Fibroblast of skin of right biceps (primary cell): Measurements from ENCODE around the gene TMEM185A.
"Not testable (repeated sequence)": the region's sequence is repeated elsewhere in the genome, so short reads cannot be mapped to it uniquely, and the experiment has no call there.

Source experiments
- DNase-seq: peaks from one replicate; pipeline ENCODE4 v3.0.0-alpha.2; 2013

The TMEM185A gene

GRCh38 chrX:149631234-149632165 is at the start of gene TMEM185A:
Gene TMEM185A (minus strand): TSS chrX:149631792. CDS start chrX:149631580, 212 bp downstream.
- DNase-seq: peak; percentile 61

GRCh38 chrX:149681182-149681581 is 49.6 kb upstream of the TMEM185A start:
- DNase-seq: no peak

GRCh38 chrX:149679164-149679678 is 47.6 kb upstream of the TMEM185A start:
- not testable (repeated sequence) for DNase-seq

- DNase-seq: not testable (repeated sequence)
Observed at GRCh38 chrX:149675554-149675953, 44.0 kb upstream of the TMEM185A start.

- not testable (repeated sequence) for DNase-seq
Observed at GRCh38 chrX:149675088-149675487, 43.5 kb upstream of the TMEM185A start.

GRCh38 chrX:149660613-149661012 is 29.0 kb upstream of the TMEM185A start:
- DNase-seq: not testable (repeated sequence)

GRCh38 chrX:149656260-149656884 is 24.8 kb upstream of the TMEM185A start:
- not testable (repeated sequence) for DNase-seq

- no peak for DNase-seq
Observed at GRCh38 chrX:149652232-149652981, 20.8 kb upstream of the TMEM185A start.

- DNase-seq: no peak
Observed at GRCh38 chrX:149650162-149650561, 18.6 kb upstream of the TMEM185A start.

GRCh38 chrX:149648932-149649331 is 17.3 kb upstream of the TMEM185A start:
- DNase-seq: no peak

GRCh38 chrX:149647505-149647904 is 15.9 kb upstream of the TMEM185A start:
- no peak for DNase-seq

- DNase-seq: no peak
Observed at GRCh38 chrX:149643496-149643895, 11.9 kb upstream of the TMEM185A start.

GRCh38 chrX:149641835-149642234 is 10.2 kb upstream of the TMEM185A start:
- DNase-seq: peak; percentile 60

GRCh38 chrX:149641432-149641831 is 9.8 kb upstream of the TMEM185A start:
- DNase-seq: no peak

GRCh38 chrX:149639568-149639967 is 8.0 kb upstream of the TMEM185A start:
- no peak for DNase-seq

GRCh38 chrX:149638860-149639259 is 7.3 kb upstream of the TMEM185A start:
- peak; percentile 61 for DNase-seq

- DNase-seq: no peak
Observed at GRCh38 chrX:149633511-149633910, 1.9 kb upstream of the TMEM185A start.

- peak; percentile 33 for DNase-seq
Observed at GRCh38 chrX:149630681-149631233, 835 bp downstream of the TMEM185A start.

- no peak for DNase-seq
Observed at GRCh38 chrX:149629730-149630387, 1.7 kb downstream of the TMEM185A start.

GRCh38 chrX:149628768-149629167 is 2.8 kb downstream of the TMEM185A start:
- no peak for DNase-seq

- DNase-seq: no peak
Observed at GRCh38 chrX:149628280-149628679, 3.3 kb downstream of the TMEM185A start.

GRCh38 chrX:149626829-149627228 is 4.8 kb downstream of the TMEM185A start:
- DNase-seq: not testable (repeated sequence)
